ENCODE data around the gene ZNF629.
"Not testable (repeated sequence)": the region's sequence is repeated elsewhere in the genome, so short reads cannot be mapped to it uniquely, and the experiment has no call there.

Gene ZNF629

GRCh38 chr16:30786936-30787612 is at the start of gene ZNF629:
Gene ZNF629, minus strand, starts transcription at chr16:30787205. Its CDS starts 2,723 bp downstream, at chr16:30784482.
- DNase-seq: peak; percentile 71

DNA sequence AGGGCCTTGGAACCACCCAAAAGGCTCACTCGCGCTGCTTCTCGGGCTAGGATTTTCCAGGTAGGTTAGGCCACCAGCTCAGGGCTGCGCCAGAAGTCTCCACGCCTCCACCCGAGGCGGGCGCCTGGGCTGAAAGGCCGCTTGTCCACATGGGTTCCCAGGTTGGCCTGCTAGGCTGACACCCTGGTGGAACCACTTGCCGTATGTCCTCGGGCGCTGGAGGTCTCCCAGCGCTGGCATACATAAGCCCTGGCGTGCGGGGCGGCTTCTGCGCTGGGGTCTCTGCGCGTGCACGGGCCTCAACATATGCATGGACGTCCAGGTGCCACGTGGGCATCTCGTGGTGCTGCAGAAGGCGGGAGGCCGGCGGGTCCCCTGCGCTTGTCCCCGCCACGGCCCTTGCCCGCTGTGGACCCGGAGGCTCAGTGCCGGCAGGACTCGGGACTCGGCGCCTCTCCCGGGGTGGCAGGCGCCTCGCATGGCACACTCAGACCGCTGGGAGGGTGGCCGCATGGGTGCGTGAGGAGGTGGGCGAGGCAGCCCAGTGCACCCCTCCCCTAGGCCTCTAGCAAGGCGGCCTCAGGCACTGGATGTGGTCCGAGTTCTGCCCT is 47.2 kb upstream of the ZNF629 start:
- no peak for DNase-seq

DNA sequence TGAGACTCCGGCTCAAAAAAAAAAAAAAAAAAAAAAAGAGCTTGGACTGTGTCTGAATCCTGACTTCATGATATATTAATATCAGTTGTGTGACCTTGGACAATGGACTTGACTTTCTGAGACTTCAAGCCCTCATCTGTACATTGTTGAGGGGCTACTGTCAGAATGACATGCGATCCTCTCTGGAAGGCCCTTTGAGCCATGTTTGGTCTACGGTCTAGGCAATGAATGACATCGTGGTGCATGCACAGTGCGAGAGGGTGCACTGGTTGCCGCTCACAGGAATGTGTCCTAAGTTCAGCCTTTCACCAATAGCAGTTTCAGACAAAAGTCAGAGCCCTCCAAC is 43.0 kb upstream of the ZNF629 start:
- DNase-seq: no peak

- DNase-seq: no peak
These were observed 42.4 kb upstream of the ZNF629 start for GRCh38 chr16:30829130-30830071.

DNA sequence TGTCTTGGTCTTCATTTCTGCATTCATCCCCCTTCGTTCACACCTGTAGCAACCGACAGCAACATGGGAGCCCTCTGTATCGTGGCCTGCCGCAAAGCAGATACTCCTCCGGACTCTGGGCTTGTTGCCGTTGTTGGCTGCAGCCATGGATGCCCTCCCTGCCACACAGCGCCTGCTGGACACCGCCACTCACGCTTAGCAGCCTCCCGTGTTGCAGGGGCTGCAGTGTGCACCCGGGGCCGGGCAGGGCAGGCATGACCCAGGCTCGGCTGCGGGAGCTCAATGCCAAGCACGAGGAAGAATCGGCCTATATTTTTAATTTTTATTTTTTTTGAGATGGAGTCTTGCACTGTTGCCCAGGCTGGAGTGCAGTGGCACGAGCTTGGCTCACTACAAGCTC is 34.9 kb upstream of the ZNF629 start:
- DNase-seq: no peak

DNA sequence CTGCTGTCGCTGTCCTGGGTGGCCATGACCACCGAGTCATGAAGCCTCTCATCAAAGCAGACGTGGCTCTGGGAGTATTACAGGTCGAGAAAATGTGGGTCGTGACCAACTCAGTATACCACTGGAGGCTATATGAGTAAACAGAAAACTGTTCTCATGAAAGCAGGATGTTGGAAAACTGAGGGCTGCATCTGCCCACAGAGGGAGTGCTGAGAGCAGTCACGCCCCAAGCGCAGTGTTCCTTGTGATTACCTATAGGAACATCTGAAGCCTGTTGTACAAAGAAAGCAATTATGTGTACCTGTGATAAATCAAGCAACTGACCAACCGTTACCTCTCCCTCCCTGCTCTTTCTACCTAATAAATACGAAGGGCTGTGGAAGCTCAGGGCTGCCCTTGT is 34.4 kb upstream of the ZNF629 start:
- DNase-seq: not testable (repeated sequence)

DNA sequence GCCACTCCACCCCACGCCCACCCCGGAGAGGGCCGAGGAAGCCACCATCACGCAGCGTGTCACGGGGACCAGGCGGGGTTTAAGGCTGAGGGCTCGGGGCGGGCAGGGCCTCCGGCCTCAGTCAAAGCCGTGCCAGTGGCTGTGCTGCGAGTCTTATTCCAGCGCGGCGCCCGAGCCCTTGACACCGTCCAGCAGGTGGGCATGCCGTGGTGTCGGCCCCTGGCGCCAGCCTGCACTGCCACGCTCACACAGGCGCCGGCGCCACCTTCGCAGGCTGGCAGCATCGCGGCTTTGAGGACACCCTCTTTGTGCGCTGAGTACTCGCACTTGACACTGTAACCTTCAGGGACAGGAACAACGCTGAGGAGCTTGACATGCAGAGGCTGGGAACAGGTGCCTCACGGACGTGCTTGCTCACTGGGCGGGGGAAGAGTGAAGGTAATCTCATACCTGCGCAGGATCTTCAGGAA is 34.0 kb upstream of the ZNF629 start:
- no peak for DNase-seq

DNA sequence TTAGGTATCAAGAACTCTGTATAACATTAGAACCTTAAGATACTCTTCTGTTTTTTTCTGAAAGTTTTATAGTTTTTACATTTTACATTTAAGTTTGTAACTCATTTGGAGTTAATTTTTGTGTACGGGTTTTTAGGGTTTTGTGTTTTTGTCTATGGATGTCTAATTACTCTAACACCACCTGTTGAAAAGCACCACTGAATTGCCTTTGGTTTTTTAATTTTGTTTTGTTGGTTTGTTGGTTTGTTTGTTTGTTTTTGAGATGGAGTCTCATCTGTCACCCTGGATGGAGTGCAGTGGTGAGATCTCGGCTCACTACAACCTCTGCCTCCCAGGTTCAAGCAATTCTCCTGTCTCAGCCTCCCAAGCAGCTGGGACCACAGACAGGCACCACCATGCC is 29.8 kb upstream of the ZNF629 start:
- no peak for DNase-seq

GRCh38 chr16:30813821-30814189 is 26.8 kb upstream of the ZNF629 start:
- no peak for DNase-seq

DNA sequence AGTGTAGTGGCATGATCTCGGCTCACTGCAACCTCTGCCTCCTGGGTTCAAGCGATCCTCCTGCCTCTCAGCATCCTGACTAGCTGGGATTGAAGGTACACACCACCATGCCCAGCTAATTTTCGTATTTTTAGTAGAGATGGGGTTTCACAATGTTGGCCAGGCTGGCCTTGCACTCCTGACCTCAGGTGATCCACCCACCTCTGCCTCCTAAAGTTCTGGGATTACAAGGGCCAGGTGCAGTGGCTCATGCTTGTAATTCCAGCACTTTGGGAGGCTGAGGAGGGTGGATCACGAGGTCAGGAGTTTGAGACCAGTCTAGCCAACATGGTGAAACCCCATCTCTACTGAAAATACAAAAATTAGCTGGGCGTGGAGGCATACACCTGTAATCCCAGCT is 22.7 kb upstream of the ZNF629 start:
- DNase-seq: not testable (repeated sequence)

DNA sequence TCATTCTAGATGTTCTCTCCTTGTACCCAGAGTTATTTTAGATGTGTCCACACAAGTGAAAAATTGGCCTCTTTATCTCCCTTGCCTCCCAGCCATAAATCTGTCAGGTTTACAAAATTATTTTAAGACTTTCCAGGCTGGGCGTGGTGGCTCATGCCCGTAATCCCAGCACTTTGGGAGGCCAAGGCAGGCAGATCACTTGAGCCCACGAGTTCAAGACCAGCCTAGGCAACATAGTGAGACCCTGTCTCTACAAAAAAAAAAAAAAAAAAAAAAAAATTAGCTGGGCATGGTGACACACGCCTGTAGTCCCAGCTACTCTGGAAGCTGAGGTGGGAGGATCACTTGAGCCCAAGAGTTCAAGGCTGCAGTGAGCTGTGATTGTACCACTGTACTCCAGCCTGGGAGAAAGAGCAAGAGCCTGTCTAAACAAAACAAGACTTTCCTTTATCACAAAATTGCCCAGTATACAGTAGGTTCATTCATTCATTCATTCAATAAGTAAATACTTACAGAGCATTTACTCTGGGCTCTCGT is 22.0 kb upstream of the ZNF629 start:
- DNase-seq: not testable (repeated sequence)

DNA sequence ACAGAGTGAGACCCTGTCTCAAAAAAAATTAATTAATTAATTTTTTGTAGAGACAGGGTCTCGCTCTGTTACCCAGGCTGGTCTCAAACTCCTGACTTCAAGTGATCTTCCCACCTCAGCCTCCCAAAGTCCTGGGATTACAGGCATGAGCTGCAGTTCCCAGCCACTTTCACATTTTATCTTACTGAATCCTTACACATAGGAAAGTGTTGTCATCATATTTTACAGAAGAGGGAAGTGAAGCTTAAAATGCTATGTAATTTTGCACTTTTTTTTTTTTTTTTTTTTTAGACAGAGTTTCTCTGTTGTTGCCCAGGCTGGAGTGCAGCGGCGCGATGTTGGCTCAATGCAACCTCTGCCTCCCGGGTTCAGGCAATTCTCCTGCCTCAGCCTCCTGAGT is 21.1 kb upstream of the ZNF629 start:
- DNase-seq: no peak

DNA sequence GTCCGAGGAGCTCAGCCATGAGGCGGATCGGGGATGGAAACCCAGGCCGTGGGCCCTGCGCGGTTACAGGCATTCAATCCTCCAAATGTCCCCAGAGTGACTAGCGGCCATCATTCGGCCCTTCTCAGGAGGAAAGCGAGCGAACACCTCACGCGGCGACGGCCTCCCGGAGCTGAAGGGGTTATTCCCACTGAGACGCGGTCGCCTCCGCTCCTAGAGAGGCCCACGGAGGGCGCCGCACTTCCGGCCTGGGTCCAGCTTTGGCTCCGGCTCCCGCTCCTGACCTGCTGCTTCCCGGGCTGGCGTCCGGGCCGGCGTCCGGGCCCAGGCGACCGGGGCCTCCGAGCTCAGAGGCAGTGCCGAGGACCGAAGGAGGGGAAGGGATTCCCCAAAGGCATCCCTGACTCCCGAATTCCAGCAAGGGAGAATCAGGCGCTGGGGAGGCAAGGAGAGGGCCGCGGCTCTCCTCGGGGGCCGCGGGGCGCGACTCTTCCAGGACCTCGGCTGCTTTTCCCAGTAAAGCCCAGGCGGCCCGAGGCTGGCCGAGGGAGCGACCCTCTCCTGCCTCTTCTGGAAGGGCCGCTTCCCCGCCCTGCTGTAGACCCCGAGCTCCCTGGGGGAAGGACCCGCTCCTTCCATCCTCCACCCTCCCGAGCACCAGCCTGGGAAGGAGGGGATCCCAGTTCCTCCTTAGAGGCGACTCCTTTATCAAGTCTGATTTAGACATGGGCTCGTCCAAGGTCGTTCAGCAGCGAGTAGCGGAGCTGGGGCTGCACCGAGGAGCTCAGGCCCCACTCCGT is 18.6 kb upstream of the ZNF629 start:
- DNase-seq: peak; percentile 76

DNA sequence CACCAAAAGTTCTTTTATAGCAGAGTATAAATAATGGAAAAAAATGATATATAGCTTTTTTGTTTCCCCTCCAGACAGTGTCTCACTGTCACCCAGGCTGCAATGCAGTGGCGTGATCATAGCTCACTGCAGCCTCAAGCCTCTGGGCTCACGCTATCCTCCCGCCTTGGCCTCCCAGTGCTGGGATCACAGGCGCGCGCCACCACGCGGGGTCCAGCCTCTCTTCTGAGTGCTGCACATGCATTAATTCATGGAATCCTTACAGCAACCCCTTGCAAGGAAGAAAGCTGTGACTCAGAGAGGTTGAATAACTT is 18.0 kb upstream of the ZNF629 start:
- DNase-seq: no peak

- DNase-seq: no peak
These were observed 15.9 kb upstream of the ZNF629 start for GRCh38 chr16:30802936-30803335.

- DNase-seq: no peak
These were observed 10.8 kb upstream of the ZNF629 start for GRCh38 chr16:30797670-30798309.

DNA sequence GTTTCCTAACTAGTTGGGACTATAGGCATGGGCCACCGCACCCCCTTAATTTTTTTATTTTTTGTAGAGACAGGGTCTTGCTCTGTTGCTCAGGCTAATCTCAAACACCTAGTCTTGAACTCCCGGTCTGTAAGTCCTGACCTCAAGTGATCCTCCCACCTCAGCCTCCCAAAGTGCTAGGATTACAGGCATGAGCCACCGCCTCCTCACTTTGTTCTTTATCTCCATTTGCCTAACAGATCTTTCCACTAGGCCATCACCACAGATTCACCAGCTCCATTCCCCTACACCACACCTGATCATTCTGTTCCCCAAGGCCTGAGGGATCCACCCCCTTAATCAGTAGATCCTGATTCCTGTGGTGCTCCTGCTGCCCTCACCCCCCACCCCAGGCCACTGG is 7.6 kb upstream of the ZNF629 start:
- no peak for DNase-seq

GRCh38 chr16:30793508-30794069 is 6.6 kb upstream of the ZNF629 start:
- no peak for DNase-seq

DNA sequence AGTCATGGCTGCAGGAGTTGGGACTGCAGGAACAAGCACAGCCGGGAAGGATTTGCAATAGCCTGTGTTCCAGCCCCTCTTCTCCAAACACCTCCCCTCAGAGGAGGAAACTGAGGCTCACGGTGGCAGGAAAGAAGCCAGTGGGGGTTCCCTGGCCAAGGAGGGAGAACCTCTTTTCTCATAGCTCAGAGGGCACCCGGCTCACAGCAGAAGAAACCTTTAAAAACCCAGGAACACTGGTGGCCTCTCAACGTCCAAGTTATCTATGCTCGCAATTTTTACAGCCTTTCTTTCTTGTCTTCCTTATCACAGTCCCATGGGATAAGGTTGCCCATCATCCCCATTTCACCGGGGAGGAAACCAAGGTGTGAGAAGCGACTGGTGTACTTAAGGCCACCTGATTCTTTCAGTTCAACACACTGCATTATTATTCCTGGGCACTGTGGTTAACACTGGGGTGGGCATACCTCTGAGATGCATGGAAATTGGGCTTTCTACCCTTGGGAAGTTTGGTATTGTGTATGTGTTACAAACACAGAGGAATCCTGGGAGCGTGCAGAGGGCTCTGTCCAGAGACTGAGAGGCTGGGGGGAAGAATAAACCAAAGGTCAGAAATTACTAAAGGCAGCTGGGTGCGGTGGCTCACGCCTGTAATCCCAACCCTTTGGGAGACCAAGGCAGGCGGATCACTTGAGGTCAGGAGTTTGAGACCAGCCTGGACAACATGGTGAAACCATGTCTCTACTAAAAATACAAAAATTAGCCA is 791 bp upstream of the ZNF629 start:
- DNase-seq: no peak

- DNase-seq: no peak
These were observed 680 bp downstream of the ZNF629 start for GRCh38 chr16:30786115-30786935.
